Right lobe of liver (tissue), 6 donors: ENCODE data around the gene BRD1. TPM values are rescaled to one million over a fixed set of nuclear protein-coding genes. Genes with fewer than 3 reads are reported as not detected.

Experiments
- ATAC-seq, 4 donors: fragments of 200-7000 bp; cut with Tn5 transposase; one replicate each; pipeline ENCODE4 v1.9.1; 2020; ENCODE audit warnings: mild to moderate bottlenecking in 4 of 4, moderate library complexity in 4 of 4
- DNase-seq, 3 donors: peaks; one replicate each; pipeline ENCODE4 v3.0.0-alpha.2; 2020
- H3K27ac ChIP-seq, 3 donors: fragments of 200-600 bp; one replicate each; pipeline ENCODE4 v1.8.0; 2022
- H3K27me3 ChIP-seq, 2 donors: fragments of 200-600 bp; one replicate each; pipeline ENCODE4 v1.8.0; 2022
- H3K36me3 ChIP-seq, 4 donors: fragments of 200-600 bp; sonication (generic) in 1 of 4; one replicate each; pipeline versions ENCODE4 v1.5.1 to v1.8.0; 2017 to 2022; ENCODE audit warnings: control low read depth in 1 of 4
- H3K4me1 ChIP-seq, 4 donors: fragments of 200-600 bp; sonication (generic) in 1 of 4; one replicate each; pipeline versions ENCODE4 v1.5.1 to v1.8.0; 2017 to 2022; ENCODE audit warnings: control low read depth in 1 of 4
- H3K4me3 ChIP-seq, 3 donors: fragments of 200-600 bp; one replicate each; pipeline ENCODE4 v1.8.0; 2022
- H3K9me3 ChIP-seq, 4 donors: fragments of 200-600 bp; sonication (generic) in 1 of 4; one replicate each; pipeline versions ENCODE4 v1.5.1 to v1.8.0; 2017 to 2022; ENCODE audit warnings: control low read depth in 1 of 4
- CTCF ChIP-seq, 4 donors: fragments of 200-600 bp in 3 of 4; fragments of 450-650 bp in 1 of 4; IDR thresholded peaks; one replicate each; pipeline versions ENCODE4 v1.5.1 to v1.8.0; 2016 to 2022; ENCODE audit warnings: antibody characterized with exemption in 4 of 4, mild to moderate bottlenecking in 2 of 4
- POLR2A ChIP-seq: fragments of 450-650 bp; IDR thresholded peaks from one replicate; pipeline ENCODE4 v1.6.1; 2017; ENCODE audit warnings: antibody characterized with exemption, mild to moderate bottlenecking
- WGBS: methylation state at CpG from one replicate; pipeline ENCODE4 v1.1.6; 2018; ENCODE audit warnings: low coverage, low lambda C conversion rate; ENCODE audit not compliant: insufficient coverage; ENCODE audit errors: missing lambda C conversion rate; 5-methylcytosine and 5-hydroxymethylcytosine counted together
- intact Hi-C, 2 donors: fragments of 100-400 bp; cut with DNase I; formaldehyde crosslinking; loops; one replicate each; pipeline versions ENCODE4 v1.11.2 to v1.14.1; 2022
- total RNA-seq, 6 experiments: library from RNA; depleted of rRNA in 2 of 6; stranded (reverse); fragments of >200 nt in 2 of 6; fragmentation: NEBNext Ultra II Directional in 3 of 6; extraction: Animal tissue kit (Norgen Biotek cat#: 25700) in 3 of 6; gene quantifications; one replicate each; pipeline versions ENCODE4 v1.1.0 to v1.2.4, GENCODE V29; 2016 to 2023
- donor health status: DM: no; HTN: yes; CAD: no.
- donor health status: DM: no; HTN: no; CAD: no.
- donor health status: DM: no; HTN: no; CAD: no.
- donor health status: DM: no; HTN: yes; CAD: no.
- donor health status: DM: no; HTN: yes; CAD: no.

The BRD1 gene
- total RNA-seq, 6 experiments from 2014 or later = 9.3 to 17.8 (median 11.6) TPM

GRCh38 chr22:49754696-49755630 is 72.7 kb downstream of the BRD1 start:
- Histone ChIP-seq H3K4me1 (no peaks in the 10 kb centered on the region), H3K36me3 (no peaks in the 10 kb centered on the region), H3K9me3 (no peaks in the 10 kb centered on the region), H3K27me3 (no peaks in the 10 kb centered on the region), H3K27ac (no peak overlapping the region), H3K4me3 (no peak overlapping the region)
- ATAC-seq (no peak), DNase-seq (no peak)
- intact Hi-C loops = no loop called here
- WGBS = 60% methylated on average over 2 of the region's 25 CpGs
- TF ChIP-seq CTCF (IDR thresholded peaks at IDR 0.05) (no peak), POLR2A (no peak)

- Histone ChIP-seq H3K4me3 (no peak overlapping the region), H3K9me3 (no peaks in the 10 kb centered on the region), H3K4me1 (no peaks in the 10 kb centered on the region), H3K27me3 (no peaks in the 10 kb centered on the region), H3K36me3 (no peaks in the 10 kb centered on the region), H3K27ac (no peak overlapping the region)
- ATAC-seq = no peak
- TF ChIP-seq CTCF (IDR thresholded peaks at IDR 0.05) = no peak
- TF ChIP-seq POLR2A = no peak
- WGBS = 84% methylated on average over 5 of the region's 20 CpGs
- no peak for DNase-seq
- intact Hi-C loops = no loop called here
Observed at GRCh38 chr22:49753961-49754695, 73.5 kb downstream of the BRD1 start.

- no peaks in the 10 kb centered on the region for H3K27me3 ChIP-seq
- H3K36me3 ChIP-seq = no peaks in the 10 kb centered on the region
- no peaks in the 10 kb centered on the region for H3K9me3 ChIP-seq
- no peak overlapping the region for H3K27ac ChIP-seq
- 69% methylated on average over 8 of the region's 20 CpGs for WGBS
- DNase-seq (no peak), ATAC-seq (no peak)
- intact Hi-C loops = no loop called here
- no peak overlapping the region for H3K4me3 ChIP-seq
- no peak for TF ChIP-seq CTCF (IDR thresholded peaks at IDR 0.05)
- no peak for TF ChIP-seq POLR2A
- no peaks in the 10 kb centered on the region for H3K4me1 ChIP-seq
Observed at GRCh38 chr22:49753276-49753890, 74.3 kb downstream of the BRD1 start.

- no peaks in the 10 kb centered on the region for H3K36me3 ChIP-seq
- no peak overlapping the region for H3K4me3 ChIP-seq
- H3K27ac ChIP-seq = no peak overlapping the region
- intact Hi-C loops = no loop called here
- no peak for DNase-seq
- no peak for ATAC-seq
- TF ChIP-seq POLR2A (no peak), CTCF (IDR thresholded peaks at IDR 0.05) (no peak)
- no peaks in the 10 kb centered on the region for H3K4me1 ChIP-seq
- no peaks in the 10 kb centered on the region for H3K27me3 ChIP-seq
- no peaks in the 10 kb centered on the region for H3K9me3 ChIP-seq
- 50% methylated on average over 15 of the region's 21 CpGs for WGBS
Observed at GRCh38 chr22:49752598-49753091, 75.0 kb downstream of the BRD1 start.
